K562 (cell line): Measurements from ENCODE around the gene CRNKL1. TPM values are rescaled to one million over a fixed set of nuclear protein-coding genes. Genes with fewer than 3 reads are reported as not detected.

ENCODE experiments used
- ATAC-seq: fragments of 200-7000 bp; cut with Tn5 transposase; 3 replicates; pipeline ENCODE4 v1.9.1; 2020; ENCODE audit warnings: moderate library complexity
- BruUV-seq: library from RNA; stranded (reverse); fragments of 400-500 nt; replicated peaks from 2 replicates; lab custom pipeline; 2021; lab: Mats Ljungman, UMichigan
- CTCF ChIA-PET: fragments of 300-600 bp; formaldehyde crosslinking; extraction: SDS; loops from one replicate; lab custom pipeline; 2021; ENCODE audit warnings: low intra/inter-chr PET ratio; lab: Yijun Ruan, JAX
- POLR2A ChIA-PET: fragments of 300-600, 350-650 bp; sonication (Branson Sonifier 250); formaldehyde crosslinking; extraction: SDS; loops from one replicate; lab custom pipeline; 2021; ENCODE audit warnings: antibody characterized with exemption, inconsistent platforms; lab: Yijun Ruan, JAX
- DNase-seq, 4 experiments: peaks; one replicate each; pipeline versions ENCODE4 v3.0.0 to v3.0.0-alpha.2; 2011 to 2018; ENCODE audit warnings: low spot score in 3 of 4, mixed read lengths in 3 of 4; ENCODE audit errors: extremely low read depth in 1 of 4
- FAIRE-seq: peaks from 2 replicates; lab custom pipeline; 2011; peaks lifted over from hg19 to GRCh38; lab: Jason Lieb, UNC
- H2AFZ ChIP-seq: 2 replicates; pipeline ENCODE4 v1.6.0; 2011; ENCODE audit warnings: low read depth, low read length, control low read depth, inconsistent platforms
- H3K27ac ChIP-seq: fragments of 200-600 bp; 3 replicates; pipeline ENCODE4 v1.8.0; 2011; ENCODE audit warnings: low read depth, mild to moderate bottlenecking, control low read depth, inconsistent platforms, low read length, moderate library complexity, mixed read lengths; ENCODE audit errors: extremely low read depth
- H3K27me3 ChIP-seq, 2 experiments: fragments of 300-600 bp in 1 of 2; 2 replicates in 1 of 2; 3 replicates in 1 of 2; pipeline versions ENCODE4 v1.6.0 to v1.8.0; 2011; ENCODE audit warnings: inconsistent platforms in 2 of 2, low read length in 2 of 2, mild to moderate bottlenecking in 1 of 2, mixed read lengths in 1 of 2, moderate library complexity in 1 of 2; ENCODE audit not compliant: control insufficient read depth in 2 of 2, insufficient read depth in 2 of 2
- H3K36me3 ChIP-seq: fragments of 300-600 bp; 3 replicates; pipeline ENCODE4 v1.8.0; 2011; ENCODE audit warnings: mild to moderate bottlenecking, low read length, inconsistent platforms; ENCODE audit not compliant: control insufficient read depth, insufficient read depth
- H3K4me1 ChIP-seq, 2 experiments: fragments of 200-600 bp in 1 of 2; replicated peaks in 1 of 2; 2 replicates in 1 of 2; 3 replicates in 1 of 2; pipeline versions ENCODE4 v1.5.1 to v1.8.0; 2011; ENCODE audit warnings: inconsistent platforms in 2 of 2, low read length in 2 of 2, mild to moderate bottlenecking in 1 of 2, mixed read lengths in 1 of 2, moderate library complexity in 1 of 2; ENCODE audit not compliant: control insufficient read depth in 2 of 2, insufficient read depth in 2 of 2
- H3K4me2 ChIP-seq: 2 replicates; pipeline ENCODE4 v1.6.1; 2011; ENCODE audit warnings: low read length, control low read depth, inconsistent platforms, mixed read lengths; ENCODE audit not compliant: insufficient read depth
- H3K4me3 ChIP-seq: fragments of 200-600 bp; sonication (generic), shearing (Covaris generic); 2 replicates; pipeline ENCODE4 v1.5.1; 2016; ENCODE audit warnings: control low read depth, inconsistent platforms
- H3K79me2 ChIP-seq: fragments of 200-600 bp; 3 replicates; pipeline ENCODE4 v1.8.0; 2011; ENCODE audit warnings: low read length, inconsistent platforms; ENCODE audit not compliant: control insufficient read depth, insufficient read depth
- H3K9ac ChIP-seq, 2 experiments: 2 replicates each; pipeline versions ENCODE4 v1.6.0 to v1.6.1; 2011; ENCODE audit warnings: low read depth in 2 of 2, low read length in 2 of 2, control low read depth in 1 of 2, inconsistent platforms in 1 of 2, mild to moderate bottlenecking in 1 of 2, mixed read lengths in 1 of 2; ENCODE audit not compliant: insufficient read depth in 1 of 2
- H3K9me1 ChIP-seq: one replicate; pipeline ENCODE4 v1.6.0; 2011; ENCODE audit warnings: inconsistent platforms, mild to moderate bottlenecking, low read length, moderate library complexity; ENCODE audit not compliant: control insufficient read depth, insufficient read depth
- H3K9me3 ChIP-seq: replicated peaks from 2 replicates; pipeline ENCODE4 v1.5.1; 2011; ENCODE audit warnings: low read depth, low read length, inconsistent platforms; ENCODE audit not compliant: control insufficient read depth, insufficient read depth
- H4K20me1 ChIP-seq: replicated peaks from 2 replicates; pipeline ENCODE4 v1.6.1; 2011; ENCODE audit warnings: low read length, inconsistent platforms, mixed read lengths; ENCODE audit not compliant: control insufficient read depth, insufficient read depth
- BHLHE40 ChIP-seq: IDR thresholded peaks from 2 replicates; pipeline ENCODE4 v1.6.1; 2011; ENCODE audit warnings: low read length, improper control_type of control experiment
- BRF1 ChIP-seq: IDR thresholded peaks from 3 replicates; pipeline ENCODE4 v1.6.1; 2011; ENCODE audit warnings: borderline replicate concordance, mild to moderate bottlenecking; ENCODE audit not compliant: insufficient read length; ENCODE audit errors: extremely low read depth
- DPF2 ChIP-seq: fragments of 450-650 bp; IDR thresholded peaks from 2 replicates; pipeline ENCODE4 v1.6.1; 2016
- EP300 ChIP-seq: IDR thresholded peaks from 2 replicates; pipeline ENCODE4 v1.6.1; 2012; ENCODE audit warnings: low read length, improper control_type of control experiment
- HDAC1 ChIP-seq, 2 experiments: fragments of 450-650 bp; IDR thresholded peaks; 2 replicates each; pipeline ENCODE4 v1.6.1; 2016 to 2017; ENCODE audit warnings: inconsistent platforms in 1 of 2, mild to moderate bottlenecking in 1 of 2, moderate library complexity in 1 of 2
- MTF1 ChIP-seq: fragments of 250-450 bp; sonication (Bioruptor Pico); IDR thresholded peaks from 2 replicates; pipeline ENCODE4 v1.9.0; 2021; ENCODE audit warnings: moderate library complexity, mild to moderate bottlenecking, inconsistent platforms, borderline replicate concordance
- ZNF436 ChIP-seq: fragments of 250-450, 450-650 bp; sonication (Bioruptor Pico); formaldehyde crosslinking; IDR thresholded peaks from 2 replicates; pipeline ENCODE4 v1.7.0; 2020; ENCODE audit warnings: mild to moderate bottlenecking
- WGBS: fragments of 100-300 bp; shearing (Covaris generic); methylation state at CpG from one replicate; pipeline ENCODE4 v1.1.6; 2016; ENCODE audit warnings: low coverage, mixed read lengths; ENCODE audit not compliant: insufficient coverage; ENCODE audit errors: missing lambda C conversion rate; 5-methylcytosine and 5-hydroxymethylcytosine counted together
- in situ Hi-C: fragments of 300-500 bp; cut with MboI; formaldehyde crosslinking; loops from 4 replicates; pipeline ENCODE4 v1.15.0; 2018; ENCODE audit warnings: inconsistent platforms, mixed read lengths
- intact Hi-C: fragments of 100-400 bp; cut with micrococcal nuclease; formaldehyde crosslinking; loops from 2 replicates; pipeline ENCODE4 v1.14.2; 2022
- polyA plus RNA-seq, 8 experiments: library from polyadenylated mRNA; depleted of rRNA in 4 of 8; stranded (reverse) in 5 of 8; unstranded in 3 of 8; fragments of >200 nt; fragmentation: Nextera tagmentation in 2 of 8; fragmentation: Illumina TruSeq in 1 of 8; extraction: Ambion mirVana in 2 of 8; extraction: Trizol in 1 of 8; gene quantifications; 2 replicates each; pipeline versions ENCODE4 v1.2.1 to v1.2.3, GENCODE V29; 2011 to 2014; ENCODE audit warnings: inconsistent platforms in 1 of 8, missing spikeins in 1 of 8
- total RNA-seq, 7 experiments: library from RNA; depleted of rRNA in 6 of 7; stranded (reverse); fragments of >200 nt in 6 of 7; fragmentation: Illumina TruSeq in 2 of 7; extraction: Trizol in 2 of 7; gene quantifications; 2 replicates each; pipeline versions ENCODE4 v1.2.1 to v1.2.3, GENCODE V29; 2011 to 2021; ENCODE audit warnings: low replicate concordance in 1 of 7
- TF ChIP-seq, protein P1 (sequence below): fragments of 450-650 bp; IDR thresholded peaks from 2 replicates; pipeline ENCODE4 v1.6.1; 2017; ENCODE audit warnings: antibody characterized with exemption

The CRNKL1 gene
- total and polyA plus RNA-seq, 9 of the 15 experiments (the other 6 are each of a cell fraction or from before 2014, with no cell fraction given), result 8.1 to 17.0 (median 11.7) TPM

DNA sequence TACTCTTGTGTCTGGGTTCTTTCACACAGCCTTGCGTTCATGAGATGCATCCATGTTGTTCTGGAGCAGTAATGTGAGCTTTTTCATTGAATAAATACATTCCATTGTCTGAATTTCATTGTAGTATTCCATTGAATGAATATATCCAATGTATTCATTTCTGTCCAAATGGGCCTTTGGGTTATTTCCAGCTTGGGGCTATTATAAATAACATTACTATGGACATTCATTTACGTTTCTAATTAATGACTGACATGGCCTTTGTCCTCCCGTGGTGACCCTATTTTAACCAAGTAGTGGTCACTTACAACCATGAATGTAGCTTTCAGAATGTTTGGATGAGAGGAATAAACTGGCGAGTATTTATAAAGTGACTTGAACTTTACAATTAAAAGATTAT lies 65.2 kb downstream of the CRNKL1 start (continued):
- TF ChIP-seq EP300 (no peak), DPF2 (no peak), BHLHE40 (no peak)

DNA sequence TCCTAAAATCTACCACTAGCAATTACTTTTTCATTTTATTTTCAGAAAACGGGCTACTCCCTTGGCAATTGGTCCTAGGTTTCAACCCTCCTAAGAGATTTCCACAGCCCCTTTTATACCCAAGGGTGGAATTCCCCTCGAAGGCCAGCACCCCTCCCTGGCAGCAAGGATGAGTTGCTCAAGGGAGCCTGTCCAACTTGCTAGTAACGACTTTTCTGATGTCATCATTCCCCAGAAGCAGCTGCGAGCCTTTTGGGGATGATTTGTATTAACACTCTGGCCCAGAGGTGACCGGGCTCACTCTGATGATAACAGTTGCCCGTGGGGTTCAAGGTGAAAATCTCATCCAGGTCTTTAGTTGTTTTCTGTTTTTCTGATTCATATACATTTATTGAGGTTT lies 65.8 kb downstream of the CRNKL1 start:
- no peak for ATAC-seq
- ChIA-PET POLR2A (interaction anchor here (1.0 kb wide), 1 partner anchor 11 kb away, joined by 3 read pairs; no protein-coding TSS in a partner anchor), CTCF (no interaction called here)
- Histone ChIP-seq H3K9me3 (no peaks in the 10 kb centered on the region), H3K27me3 (peaks cover 7 to 8% of the 10 kb centered on the region in 2 experiments; a peak in 3 of 5 replicates), H3K9ac (no peak overlapping the region), H3K4me1 (no peaks in the 10 kb centered on the region), H3K27ac (no peak overlapping the region), H3K4me3 (no peak overlapping the region), H3K79me2 (no peaks in the 10 kb centered on the region), H2AFZ (no peak overlapping the region), H3K36me3 (no peaks in the 10 kb centered on the region), H3K4me2 (no peak overlapping the region), H4K20me1 (no peaks in the 10 kb centered on the region), H3K9me1 (no peaks in the 10 kb centered on the region)
- no peak for DNase-seq
- no peak for FAIRE-seq
- TF ChIP-seq HDAC1 (IDR thresholded peaks at IDR 0.05) (no peak), BRF1 (no peak), MTF1 (no peak), ZNF436 (CRISPR knock-in tag) (no peak)
- TF ChIP-seq, protein P1, sequence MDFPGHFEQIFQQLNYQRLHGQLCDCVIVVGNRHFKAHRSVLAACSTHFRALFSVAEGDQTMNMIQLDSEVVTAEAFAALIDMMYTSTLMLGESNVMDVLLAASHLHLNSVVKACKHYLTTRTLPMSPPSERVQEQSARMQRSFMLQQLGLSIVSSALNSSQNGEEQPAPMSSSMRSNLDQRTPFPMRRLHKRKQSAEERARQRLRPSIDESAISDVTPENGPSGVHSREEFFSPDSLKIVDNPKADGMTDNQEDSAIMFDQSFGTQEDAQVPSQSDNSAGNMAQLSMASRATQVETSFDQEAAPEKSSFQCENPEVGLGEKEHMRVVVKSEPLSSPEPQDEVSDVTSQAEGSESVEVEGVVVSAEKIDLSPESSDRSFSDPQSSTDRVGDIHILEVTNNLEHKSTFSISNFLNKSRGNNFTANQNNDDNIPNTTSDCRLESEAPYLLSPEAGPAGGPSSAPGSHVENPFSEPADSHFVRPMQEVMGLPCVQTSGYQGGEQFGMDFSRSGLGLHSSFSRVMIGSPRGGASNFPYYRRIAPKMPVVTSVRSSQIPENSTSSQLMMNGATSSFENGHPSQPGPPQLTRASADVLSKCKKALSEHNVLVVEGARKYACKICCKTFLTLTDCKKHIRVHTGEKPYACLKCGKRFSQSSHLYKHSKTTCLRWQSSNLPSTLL, result no peak
- 0% methylated on average over 5 of the region's 6 CpGs for WGBS
- no TSS peak for BruUV-seq
- intact Hi-C loops, result no loop called here
- in situ Hi-C loops, result no loop called here

Other genes starting within 250 kb of the CRNKL1 start
- gene NAA20, start 35.1 kb downstream of the CRNKL1 start, total RNA-seq (2014; rRNA removed), result 46.9 and 51.4 TPM in 2 replicates
- gene NAA20, start 35.1 kb downstream of the CRNKL1 start, total RNA-seq (2014; rRNA removed; fragmentation: Illumina TruSeq; extraction: Trizol), result 84.6 and 88.1 TPM in 2 replicates
- gene NAA20, start 35.1 kb downstream of the CRNKL1 start, total RNA-seq (2015; rRNA removed; fragmentation: Illumina TruSeq; extraction: Trizol), result 68.3 TPM in 2 replicates
- 67.0 and 69.8 TPM in 2 replicates for gene NAA20, start 35.1 kb downstream of the CRNKL1 start, total RNA-seq (2021)
- 69.5 and 105 TPM in 2 replicates for gene NAA20, start 35.1 kb downstream of the CRNKL1 start, polyA plus RNA-seq (2011; rRNA removed)
- 68.2 and 69.3 TPM in 2 replicates for gene NAA20, start 35.1 kb downstream of the CRNKL1 start, polyA plus RNA-seq (2014; fragmentation: Illumina TruSeq; extraction: Trizol)
- 100 to 1,000 TPM; 341 to 361 TPM for gene NAA20, start 35.1 kb downstream of the CRNKL1 start, polyA plus RNA-seq (2014; fragmentation: Nextera tagmentation; extraction: Ambion mirVana)
- 86.5 and 104 TPM in 2 replicates for gene NAA20, start 35.1 kb downstream of the CRNKL1 start, polyA plus RNA-seq (2014; rRNA removed)
- not detected in 2 replicates for gene CFAP61, start 66 bp upstream of the CRNKL1 start, total RNA-seq (2014; rRNA removed)
- not detected in 2 replicates for gene CFAP61, start 66 bp upstream of the CRNKL1 start, total RNA-seq (2014; rRNA removed; fragmentation: Illumina TruSeq; extraction: Trizol)
- gene CFAP61, start 66 bp upstream of the CRNKL1 start, total RNA-seq (2015; rRNA removed; fragmentation: Illumina TruSeq; extraction: Trizol), result not detected in 2 replicates
- not detected in 2 replicates for gene CFAP61, start 66 bp upstream of the CRNKL1 start, total RNA-seq (2021)
- gene CFAP61, start 66 bp upstream of the CRNKL1 start, polyA plus RNA-seq (2011; rRNA removed), result 0.07 TPM in 1 of 2 replicates, not detected in the other
- not detected in 2 replicates for gene CFAP61, start 66 bp upstream of the CRNKL1 start, polyA plus RNA-seq (2014; fragmentation: Illumina TruSeq; extraction: Trizol)
- gene CFAP61, start 66 bp upstream of the CRNKL1 start, polyA plus RNA-seq (2014; fragmentation: Nextera tagmentation; extraction: Ambion mirVana), result under 1 TPM in 1 of 2 experiments, not detected in 1; 0.11 TPM
- gene CFAP61, start 66 bp upstream of the CRNKL1 start, polyA plus RNA-seq (2014; rRNA removed), result not detected in 2 replicates